A673 (cell line): ENCODE data around the gene OR9G4.

Experiments
- EZH2 ChIP-seq: fragments of 200-600 bp; sonication (generic); IDR thresholded peaks from 2 replicates; pipeline ENCODE4 v1.6.1; 2017; ENCODE audit warnings: borderline replicate concordance, low read depth, mild to moderate bottlenecking, mixed read lengths, antibody characterized with exemption, low read length; ENCODE audit not compliant: poor library complexity, severe bottlenecking
- TF ChIP-seq, protein P1 (sequence below): fragments of 300-800, 200-600 bp; sonication (generic); conservative IDR thresholded peaks from 2 replicates; pipeline ENCODE4 v1.5.1; 2017; ENCODE audit warnings: low read depth, mild to moderate bottlenecking, antibody characterized with exemption, low read length, moderate library complexity, mixed read lengths

DNA sequence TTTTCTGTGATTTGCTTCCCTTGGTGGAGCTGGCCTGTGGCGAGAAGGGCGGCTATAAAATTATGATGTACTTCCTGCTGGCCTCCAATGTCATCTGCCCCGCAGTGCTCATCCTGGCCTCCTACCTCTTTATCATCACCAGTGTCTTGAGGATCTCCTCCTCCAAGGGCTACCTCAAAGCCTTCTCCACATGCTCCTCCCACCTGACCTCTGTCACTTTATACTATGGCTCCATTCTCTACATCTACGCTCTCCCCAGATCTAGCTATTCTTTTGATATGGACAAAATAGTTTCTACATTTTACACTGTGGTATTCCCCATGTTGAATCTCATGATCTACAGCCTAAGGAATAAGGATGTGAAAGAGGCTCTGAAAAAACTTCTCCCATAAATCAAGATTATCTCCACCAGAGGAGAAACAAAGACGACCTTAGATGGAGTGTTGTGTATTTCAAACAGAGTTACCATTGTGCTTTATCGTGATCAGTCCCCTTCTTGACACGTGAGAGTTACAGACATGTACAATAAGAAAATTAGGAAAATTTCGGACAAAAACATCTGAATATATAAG lies 47.5 kb downstream of the OR9G4 start:
- TF ChIP-seq, protein P1, sequence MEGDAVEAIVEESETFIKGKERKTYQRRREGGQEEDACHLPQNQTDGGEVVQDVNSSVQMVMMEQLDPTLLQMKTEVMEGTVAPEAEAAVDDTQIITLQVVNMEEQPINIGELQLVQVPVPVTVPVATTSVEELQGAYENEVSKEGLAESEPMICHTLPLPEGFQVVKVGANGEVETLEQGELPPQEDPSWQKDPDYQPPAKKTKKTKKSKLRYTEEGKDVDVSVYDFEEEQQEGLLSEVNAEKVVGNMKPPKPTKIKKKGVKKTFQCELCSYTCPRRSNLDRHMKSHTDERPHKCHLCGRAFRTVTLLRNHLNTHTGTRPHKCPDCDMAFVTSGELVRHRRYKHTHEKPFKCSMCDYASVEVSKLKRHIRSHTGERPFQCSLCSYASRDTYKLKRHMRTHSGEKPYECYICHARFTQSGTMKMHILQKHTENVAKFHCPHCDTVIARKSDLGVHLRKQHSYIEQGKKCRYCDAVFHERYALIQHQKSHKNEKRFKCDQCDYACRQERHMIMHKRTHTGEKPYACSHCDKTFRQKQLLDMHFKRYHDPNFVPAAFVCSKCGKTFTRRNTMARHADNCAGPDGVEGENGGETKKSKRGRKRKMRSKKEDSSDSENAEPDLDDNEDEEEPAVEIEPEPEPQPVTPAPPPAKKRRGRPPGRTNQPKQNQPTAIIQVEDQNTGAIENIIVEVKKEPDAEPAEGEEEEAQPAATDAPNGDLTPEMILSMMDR = no peak
- TF ChIP-seq EZH2 = no peak
